PFSK-1 (cell line): ENCODE measurements around the gene NLN.

ENCODE experiments used
- POLR2AphosphoS5 ChIP-seq: IDR thresholded peaks from 2 replicates; pipeline ENCODE4 v1.6.1; 2012; ENCODE audit warnings: low read depth, mild to moderate bottlenecking, control low read depth, low read length, moderate library complexity
- REST ChIP-seq, 2 experiments: IDR thresholded peaks; 2 replicates each; pipeline versions ENCODE4 v1.6.1 to v1.8.0; 2011 to 2012; ENCODE audit warnings: low read depth in 2 of 2, low read length in 2 of 2, control low read depth in 1 of 2, inconsistent platforms in 1 of 2, mild to moderate bottlenecking in 1 of 2, moderate library complexity in 1 of 2; ENCODE audit not compliant: insufficient read depth in 1 of 2
- TAF1 ChIP-seq: IDR thresholded peaks from 2 replicates; pipeline ENCODE4 v1.6.1; 2012; ENCODE audit warnings: low read length, control low read depth, borderline replicate concordance; ENCODE audit not compliant: insufficient read depth

- TF ChIP-seq POLR2AphosphoS5: no peak
- no peak for TF ChIP-seq REST (IDR thresholded peaks at IDR 0.05; ENCODE audit: insufficient read depth in 1 of 2, low read depth in 2 of 2, low read length in 2 of 2)
- TF ChIP-seq TAF1: no peak
These were observed 43.6 kb downstream of the NLN start for GRCh38 chr5:65765582-65765981.
